GM10266 (cell line): ENCODE measurements around the gene CBX8.

Experiments used
- DNase-seq: peaks from one replicate; pipeline ENCODE4 v3.0.0; 2012; ENCODE audit errors: extremely low spot score
- CTCF ChIP-seq: IDR thresholded peaks from 2 replicates; pipeline ENCODE4 v1.5.1; 2012; ENCODE audit warnings: mild to moderate bottlenecking, low read depth; ENCODE audit not compliant: control insufficient read depth, insufficient read depth; ENCODE audit errors: missing control alignments

Gene CBX8

GRCh38 chr17:79786930-79787643 is 9.8 kb downstream of the CBX8 start:
- no peak for TF ChIP-seq CTCF
- no peak for DNase-seq

GRCh38 chr17:79785900-79786810 is 10.7 kb downstream of the CBX8 start:
- no peak for DNase-seq
- TF ChIP-seq CTCF: no peak

- DNase-seq: no peak
- no peak for TF ChIP-seq CTCF
These were observed 11.6 kb downstream of the CBX8 start for GRCh38 chr17:79785017-79785899.

- no peak for DNase-seq
- TF ChIP-seq CTCF: no peak
These were observed 12.4 kb downstream of the CBX8 start for GRCh38 chr17:79784353-79785016.

GRCh38 chr17:79783891-79784290 is 13.0 kb downstream of the CBX8 start:
- DNase-seq: no peak
- TF ChIP-seq CTCF: no peak

- no peak for DNase-seq
- TF ChIP-seq CTCF: no peak
These were observed 14.9 kb downstream of the CBX8 start for GRCh38 chr17:79781736-79782575.
